Mesenchymal stem cell (in vitro differentiated cells and primary cell): ENCODE measurements around the gene PML.

Source experiments
- DNase-seq: peaks from one replicate; pipeline ENCODE4 v3.0.0-alpha.2; 2013
- H2AFZ ChIP-seq: one replicate; pipeline ENCODE4 v1.6.1; 2013; ENCODE audit warnings: low read depth, mild to moderate bottlenecking, control low read depth, inconsistent platforms, low read length, moderate library complexity
- H2AK5ac ChIP-seq: 2 replicates; pipeline ENCODE4 v1.6.1; 2013; ENCODE audit warnings: low read length, moderate library complexity, mild to moderate bottlenecking, inconsistent platforms; ENCODE audit not compliant: severe bottlenecking
- H2BK120ac ChIP-seq: one replicate; pipeline ENCODE4 v1.6.1; 2013; ENCODE audit warnings: low read depth, mild to moderate bottlenecking, inconsistent platforms, low read length, moderate library complexity
- H2BK12ac ChIP-seq, 2 experiments: one replicate each; pipeline ENCODE4 v1.6.1; 2013; ENCODE audit warnings: inconsistent platforms in 2 of 2, low read length in 2 of 2, mild to moderate bottlenecking in 2 of 2, moderate library complexity in 2 of 2, control low read depth in 1 of 2
- H2BK15ac ChIP-seq: one replicate; pipeline ENCODE4 v1.6.1; 2013; ENCODE audit warnings: mild to moderate bottlenecking, low read depth, inconsistent platforms; ENCODE audit not compliant: poor library complexity, severe bottlenecking
- H2BK5ac ChIP-seq: 2 replicates; pipeline ENCODE4 v1.6.1; 2013; ENCODE audit warnings: low read depth, mild to moderate bottlenecking, low read length, control low read depth, inconsistent platforms; ENCODE audit not compliant: poor library complexity, severe bottlenecking
- H3K14ac ChIP-seq, 2 experiments: one replicate each; pipeline ENCODE4 v1.6.1; 2013; ENCODE audit warnings: inconsistent platforms in 2 of 2, low read length in 2 of 2, control low read depth in 1 of 2, mild to moderate bottlenecking in 1 of 2, moderate library complexity in 1 of 2
- H3K18ac ChIP-seq, 2 experiments: one replicate each; pipeline ENCODE4 v1.6.1; 2013; ENCODE audit warnings: inconsistent platforms in 2 of 2, low read length in 2 of 2, control low read depth in 1 of 2, low read depth in 1 of 2, mild to moderate bottlenecking in 1 of 2
- H3K23ac ChIP-seq, 2 experiments: one replicate each; pipeline ENCODE4 v1.6.1; 2013; ENCODE audit warnings: inconsistent platforms in 2 of 2, low read length in 2 of 2, mild to moderate bottlenecking in 2 of 2, moderate library complexity in 2 of 2, control low read depth in 1 of 2
- H3K27ac ChIP-seq: 2 replicates; pipeline ENCODE4 v1.5.1; 2013; ENCODE audit warnings: mild to moderate bottlenecking, moderate library complexity, low read length, control low read depth, inconsistent platforms; ENCODE audit not compliant: poor library complexity, severe bottlenecking
- H3K27me3 ChIP-seq, 2 experiments: 2 replicates each; pipeline versions ENCODE4 v1.6.1 to v1.7.0; 2013; ENCODE audit warnings: low read length in 2 of 2, mild to moderate bottlenecking in 2 of 2, moderate library complexity in 2 of 2, control low read depth in 1 of 2, inconsistent platforms in 1 of 2; ENCODE audit not compliant: control insufficient read depth in 1 of 2, insufficient read depth in 1 of 2
- H3K36me3 ChIP-seq, 2 experiments: 2 replicates each; pipeline versions ENCODE4 v1.6.1 to v1.7.0; 2013; ENCODE audit warnings: low read length in 2 of 2, control low read depth in 1 of 2, inconsistent platforms in 1 of 2, low read depth in 1 of 2, mild to moderate bottlenecking in 1 of 2; ENCODE audit not compliant: insufficient read depth in 2 of 2, control insufficient read depth in 1 of 2
- H3K4ac ChIP-seq, 2 experiments: one replicate each; pipeline ENCODE4 v1.6.1; 2013; ENCODE audit warnings: inconsistent platforms in 2 of 2, low read length in 2 of 2, mild to moderate bottlenecking in 2 of 2, moderate library complexity in 2 of 2, control low read depth in 1 of 2, low read depth in 1 of 2
- H3K4me1 ChIP-seq: 2 replicates; pipeline ENCODE4 v1.6.1; 2013; ENCODE audit warnings: low read depth, low read length, control low read depth; ENCODE audit not compliant: control insufficient read depth, insufficient read depth
- H3K4me2 ChIP-seq: 2 replicates; pipeline ENCODE4 v1.6.1; 2013; ENCODE audit warnings: low read length, mild to moderate bottlenecking, inconsistent platforms; ENCODE audit not compliant: poor library complexity, severe bottlenecking
- H3K4me3 ChIP-seq, 2 experiments: 2 replicates each; pipeline versions ENCODE4 v1.5.1 to v1.7.0; 2013; ENCODE audit warnings: low read length in 2 of 2, mild to moderate bottlenecking in 2 of 2, control low read depth in 1 of 2, low read depth in 1 of 2; ENCODE audit not compliant: insufficient read depth in 1 of 2
- H3K79me1 ChIP-seq: replicated peaks from 2 replicates; pipeline ENCODE4 v1.6.1; 2013; ENCODE audit warnings: mild to moderate bottlenecking, control low read depth, low read length, inconsistent platforms; ENCODE audit not compliant: poor library complexity, severe bottlenecking
- H3K9ac ChIP-seq: 2 replicates; pipeline ENCODE4 v1.7.0; 2013; ENCODE audit warnings: mild to moderate bottlenecking, low read length, moderate library complexity
- H3K9me3 ChIP-seq: 2 replicates; pipeline ENCODE4 v1.7.0; 2013; ENCODE audit warnings: mild to moderate bottlenecking, low read length; ENCODE audit not compliant: control insufficient read depth
- H4K8ac ChIP-seq: one replicate; pipeline ENCODE4 v1.6.1; 2013; ENCODE audit warnings: inconsistent platforms, mild to moderate bottlenecking, low read length, moderate library complexity
- H4K91ac ChIP-seq: one replicate; pipeline ENCODE4 v1.6.1; 2013; ENCODE audit warnings: mild to moderate bottlenecking, low read length, inconsistent platforms
- WGBS: methylation state at CpG from one replicate; pipeline ENCODE4 v1.1.7; 2013; ENCODE audit warnings: mixed read lengths; 5-methylcytosine and 5-hydroxymethylcytosine counted together

PML gene

GRCh38 chr15:74041311-74041756 lies 46.8 kb downstream of the PML start:
- WGBS: 97% methylated on average over 9 of the region's 10 CpGs
- peak overlapping the region; percentile 91 for H3K27ac ChIP-seq
- no peak overlapping the region for H4K91ac ChIP-seq
- peaks cover 40% of the 10 kb centered on the region for H3K4me1 ChIP-seq
- no peak overlapping the region for H2BK5ac ChIP-seq
- H3K36me3 ChIP-seq: peaks cover 42 to 67% of the 10 kb centered on the region in 2 experiments
- peak overlapping the region; percentile 98 for H2AK5ac ChIP-seq
- H3K9ac ChIP-seq: peak overlapping the region; percentile 66
- no peak overlapping the region for H2BK12ac ChIP-seq
- H3K23ac ChIP-seq: no peak overlapping the region
- H3K79me1 ChIP-seq: peaks cover 16% of the 10 kb centered on the region
- peak overlapping the region in 1 of 2 experiments; percentile 26 for H3K18ac ChIP-seq
- H2BK15ac ChIP-seq: peak overlapping the region; percentile 70
- H4K8ac ChIP-seq: no peak overlapping the region
- no peaks in the 10 kb centered on the region for H3K27me3 ChIP-seq
- H3K14ac ChIP-seq: no peak overlapping the region
- H2AFZ ChIP-seq: no peak overlapping the region
- no peak for DNase-seq
- peak overlapping the region in 1 of 2 experiments; percentile 39 for H3K4me3 ChIP-seq
- H3K4ac ChIP-seq: no peak overlapping the region
- no peak overlapping the region for H2BK120ac ChIP-seq
- H3K4me2 ChIP-seq: no peak overlapping the region
- no peaks in the 10 kb centered on the region for H3K9me3 ChIP-seq

GRCh38 chr15:74041777-74042435 lies 47.4 kb downstream of the PML start:
- Histone ChIP-seq H4K91ac (no peak overlapping the region), H3K4me1 (peaks cover 38% of the 10 kb centered on the region), H3K4me2 (no peak overlapping the region), H4K8ac (no peak overlapping the region), H3K27me3 (no peaks in the 10 kb centered on the region), H3K23ac (no peak overlapping the region), H3K36me3 (peaks cover 37 to 62% of the 10 kb centered on the region in 2 experiments), H3K27ac (no peak overlapping the region), H3K18ac (no peak overlapping the region), H3K4me3 (no peak overlapping the region), H3K14ac (no peak overlapping the region), H3K9ac (no peak overlapping the region), H3K79me1 (peaks cover 11% of the 10 kb centered on the region), H2AK5ac (peak overlapping the region; percentile 13), H2BK12ac (no peak overlapping the region), H3K4ac (no peak overlapping the region), H2AFZ (no peak overlapping the region), H2BK15ac (no peak overlapping the region), H3K9me3 (no peaks in the 10 kb centered on the region), H2BK5ac (no peak overlapping the region), H2BK120ac (no peak overlapping the region)
- no peak for DNase-seq
- 91% methylated on average over 8 of the region's 8 CpGs for WGBS

GRCh38 chr15:74042603-74043424 lies 48.3 kb downstream of the PML start:
- H3K27me3 ChIP-seq: no peaks in the 10 kb centered on the region
- no peak overlapping the region for H3K18ac ChIP-seq
- H3K4me2 ChIP-seq: no peak overlapping the region
- no peak overlapping the region for H3K4ac ChIP-seq
- H3K4me3 ChIP-seq: no peak overlapping the region
- no peak overlapping the region for H2BK12ac ChIP-seq
- H3K9ac ChIP-seq: no peak overlapping the region
- H2AK5ac ChIP-seq: no peak overlapping the region
- H3K79me1 ChIP-seq: peaks cover 4% of the 10 kb centered on the region
- no peak overlapping the region for H3K23ac ChIP-seq
- no peak overlapping the region for H4K91ac ChIP-seq
- H2BK5ac ChIP-seq: no peak overlapping the region
- peaks cover 31% of the 10 kb centered on the region for H3K4me1 ChIP-seq
- H2BK15ac ChIP-seq: no peak overlapping the region
- H3K36me3 ChIP-seq: peaks cover 28 to 52% of the 10 kb centered on the region in 2 experiments
- no peak for DNase-seq
- WGBS: 94% methylated on average over 11 of the region's 11 CpGs
- H4K8ac ChIP-seq: no peak overlapping the region
- no peak overlapping the region for H2BK120ac ChIP-seq
- no peak overlapping the region for H3K14ac ChIP-seq
- no peak overlapping the region for H2AFZ ChIP-seq
- no peak overlapping the region for H3K27ac ChIP-seq
- H3K9me3 ChIP-seq: no peaks in the 10 kb centered on the region
